ENCODE measurements around the gene ENAH. TPM values are rescaled to one million over a fixed set of nuclear protein-coding genes. Genes with fewer than 3 reads are reported as not detected.

ENAH gene
- polyA plus RNA-seq, 2 donors, result 6.7 to 6.9 TPM

- Histone ChIP-seq H3K36me3 (ENCODE audit: control insufficient read depth in 2 of 2, insufficient read depth in 2 of 2, low read length in 1 of 2) (no peaks in the 10 kb centered on the region), H3K9me3 (ENCODE audit: control insufficient read depth in 2 of 2, insufficient read depth in 1 of 2, low read depth in 1 of 2, low read length in 1 of 2) (no peaks in the 10 kb centered on the region), H3K27ac (ENCODE audit: low read depth in 2 of 2, low read length in 1 of 2) (peak overlapping the region in 1 of 2 donors; percentile 12), H3K4me3 (ENCODE audit: low read depth in 1 of 2, low read length in 2 of 2) (no peak overlapping the region), H3K4me1 (ENCODE audit: control insufficient read depth in 2 of 2, insufficient read depth in 2 of 2, low read length in 1 of 2) (no peaks in the 10 kb centered on the region), H3K27me3 (ENCODE audit: control insufficient read depth in 1 of 2, insufficient read depth in 2 of 2, low read length in 2 of 2) (no peaks in the 10 kb centered on the region)
- 74 to 75% methylated on average over 3 of the region's 3 CpGs for WGBS, 2 donors
Measured at GRCh38 chr1:225613006-225613405, 39.9 kb downstream of the ENAH start.

GRCh38 chr1:225612287-225612686, 40.6 kb downstream of the ENAH start:
- no peaks in the 10 kb centered on the region for H3K27me3 ChIP-seq (ENCODE audit: control insufficient read depth in 1 of 2, insufficient read depth in 2 of 2, low read length in 2 of 2)
- no peaks in the 10 kb centered on the region for H3K4me1 ChIP-seq (ENCODE audit: control insufficient read depth in 2 of 2, insufficient read depth in 2 of 2, low read length in 1 of 2)
- H3K4me3 ChIP-seq (ENCODE audit: low read depth in 1 of 2, low read length in 2 of 2), result no peak overlapping the region
- no peaks in the 10 kb centered on the region for H3K36me3 ChIP-seq (ENCODE audit: control insufficient read depth in 2 of 2, insufficient read depth in 2 of 2, low read length in 1 of 2)
- H3K27ac ChIP-seq (ENCODE audit: low read depth in 2 of 2, low read length in 1 of 2), result peak overlapping the region in 1 of 2 donors; percentile 59
- H3K9me3 ChIP-seq (ENCODE audit: control insufficient read depth in 2 of 2, insufficient read depth in 1 of 2, low read depth in 1 of 2, low read length in 1 of 2), result no peaks in the 10 kb centered on the region

- WGBS, 2 donors, result 54 to 68% methylated on average over 7 of the region's 7 CpGs
- Histone ChIP-seq H3K4me1 (ENCODE audit: control insufficient read depth in 2 of 2, insufficient read depth in 2 of 2, low read length in 1 of 2) (no peaks in the 10 kb centered on the region), H3K9me3 (ENCODE audit: control insufficient read depth in 2 of 2, insufficient read depth in 1 of 2, low read depth in 1 of 2, low read length in 1 of 2) (no peaks in the 10 kb centered on the region), H3K4me3 (ENCODE audit: low read depth in 1 of 2, low read length in 2 of 2) (no peak overlapping the region), H3K27ac (ENCODE audit: low read depth in 2 of 2, low read length in 1 of 2) (peak overlapping the region in 1 of 2 donors; percentile 59), H3K27me3 (ENCODE audit: control insufficient read depth in 1 of 2, insufficient read depth in 2 of 2, low read length in 2 of 2) (no peaks in the 10 kb centered on the region), H3K36me3 (ENCODE audit: control insufficient read depth in 2 of 2, insufficient read depth in 2 of 2, low read length in 1 of 2) (no peaks in the 10 kb centered on the region)
Measured at GRCh38 chr1:225611537-225612223, 41.2 kb downstream of the ENAH start.

- Histone ChIP-seq H3K9me3 (ENCODE audit: control insufficient read depth in 2 of 2, insufficient read depth in 1 of 2, low read depth in 1 of 2, low read length in 1 of 2) (no peaks in the 10 kb centered on the region), H3K27me3 (ENCODE audit: control insufficient read depth in 1 of 2, insufficient read depth in 2 of 2, low read length in 2 of 2) (no peaks in the 10 kb centered on the region), H3K4me1 (ENCODE audit: control insufficient read depth in 2 of 2, insufficient read depth in 2 of 2, low read length in 1 of 2) (no peaks in the 10 kb centered on the region), H3K36me3 (ENCODE audit: control insufficient read depth in 2 of 2, insufficient read depth in 2 of 2, low read length in 1 of 2) (no peaks in the 10 kb centered on the region), H3K27ac (ENCODE audit: low read depth in 2 of 2, low read length in 1 of 2) (peak overlapping the region in 1 of 2 donors; percentile 8), H3K4me3 (ENCODE audit: low read depth in 1 of 2, low read length in 2 of 2) (no peak overlapping the region)
- 82 to 83% methylated on average over 5 of the region's 5 CpGs for WGBS, 2 donors
Measured at GRCh38 chr1:225610539-225610938, 42.4 kb downstream of the ENAH start.

- no peaks in the 10 kb centered on the region for H3K36me3 ChIP-seq (ENCODE audit: control insufficient read depth in 2 of 2, insufficient read depth in 2 of 2, low read length in 1 of 2)
- no peaks in the 10 kb centered on the region for H3K9me3 ChIP-seq (ENCODE audit: control insufficient read depth in 2 of 2, insufficient read depth in 1 of 2, low read depth in 1 of 2, low read length in 1 of 2)
- 90% methylated on average over 14 of the region's 14 CpGs for WGBS, 2 donors
- H3K27me3 ChIP-seq (ENCODE audit: control insufficient read depth in 1 of 2, insufficient read depth in 2 of 2, low read length in 2 of 2), result no peaks in the 10 kb centered on the region
- no peak overlapping the region for H3K4me3 ChIP-seq (ENCODE audit: low read depth in 1 of 2, low read length in 2 of 2)
- H3K27ac ChIP-seq (ENCODE audit: low read depth in 2 of 2, low read length in 1 of 2), result no peak overlapping the region
- H3K4me1 ChIP-seq (ENCODE audit: control insufficient read depth in 2 of 2, insufficient read depth in 2 of 2, low read length in 1 of 2), result no peaks in the 10 kb centered on the region
Measured at GRCh38 chr1:225608014-225608796, 44.7 kb downstream of the ENAH start.

- WGBS, 2 donors, result 81 to 84% methylated on average over 3 of the region's 3 CpGs
- Histone ChIP-seq H3K4me1 (ENCODE audit: control insufficient read depth in 2 of 2, insufficient read depth in 2 of 2, low read length in 1 of 2) (no peaks in the 10 kb centered on the region), H3K27ac (ENCODE audit: low read depth in 2 of 2, low read length in 1 of 2) (no peak overlapping the region), H3K27me3 (ENCODE audit: control insufficient read depth in 1 of 2, insufficient read depth in 2 of 2, low read length in 2 of 2) (no peaks in the 10 kb centered on the region), H3K9me3 (ENCODE audit: control insufficient read depth in 2 of 2, insufficient read depth in 1 of 2, low read depth in 1 of 2, low read length in 1 of 2) (no peaks in the 10 kb centered on the region), H3K36me3 (ENCODE audit: control insufficient read depth in 2 of 2, insufficient read depth in 2 of 2, low read length in 1 of 2) (no peaks in the 10 kb centered on the region), H3K4me3 (ENCODE audit: low read depth in 1 of 2, low read length in 2 of 2) (no peak overlapping the region)
Measured at GRCh38 chr1:225607355-225607754, 45.6 kb downstream of the ENAH start.

GRCh38 chr1:225603538-225604354, 49.2 kb downstream of the ENAH start:
- H3K4me3 ChIP-seq (ENCODE audit: low read depth in 1 of 2, low read length in 2 of 2), result no peak overlapping the region
- H3K36me3 ChIP-seq (ENCODE audit: control insufficient read depth in 2 of 2, insufficient read depth in 2 of 2, low read length in 1 of 2), result no peaks in the 10 kb centered on the region
- no peaks in the 10 kb centered on the region for H3K27me3 ChIP-seq (ENCODE audit: control insufficient read depth in 1 of 2, insufficient read depth in 2 of 2, low read length in 2 of 2)
- no peak overlapping the region for H3K27ac ChIP-seq (ENCODE audit: low read depth in 2 of 2, low read length in 1 of 2)
- H3K9me3 ChIP-seq (ENCODE audit: control insufficient read depth in 2 of 2, insufficient read depth in 1 of 2, low read depth in 1 of 2, low read length in 1 of 2), result no peaks in the 10 kb centered on the region
- no peaks in the 10 kb centered on the region for H3K4me1 ChIP-seq (ENCODE audit: control insufficient read depth in 2 of 2, insufficient read depth in 2 of 2, low read length in 1 of 2)

- Histone ChIP-seq H3K4me1 (ENCODE audit: control insufficient read depth in 2 of 2, insufficient read depth in 2 of 2, low read length in 1 of 2) (no peaks in the 10 kb centered on the region), H3K27ac (ENCODE audit: low read depth in 2 of 2, low read length in 1 of 2) (no peak overlapping the region), H3K36me3 (ENCODE audit: control insufficient read depth in 2 of 2, insufficient read depth in 2 of 2, low read length in 1 of 2) (no peaks in the 10 kb centered on the region), H3K4me3 (ENCODE audit: low read depth in 1 of 2, low read length in 2 of 2) (no peak overlapping the region), H3K27me3 (ENCODE audit: control insufficient read depth in 1 of 2, insufficient read depth in 2 of 2, low read length in 2 of 2) (no peaks in the 10 kb centered on the region), H3K9me3 (ENCODE audit: control insufficient read depth in 2 of 2, insufficient read depth in 1 of 2, low read depth in 1 of 2, low read length in 1 of 2) (no peaks in the 10 kb centered on the region)
- WGBS, 2 donors, result 19 to 22% methylated on average over 1 of the region's 1 CpG
Measured at GRCh38 chr1:225602590-225603206, 50.2 kb downstream of the ENAH start.

GRCh38 chr1:225601902-225602589, 50.9 kb downstream of the ENAH start:
- no peaks in the 10 kb centered on the region for H3K9me3 ChIP-seq (ENCODE audit: control insufficient read depth in 2 of 2, insufficient read depth in 1 of 2, low read depth in 1 of 2, low read length in 1 of 2)
- 55 to 80% methylated on average over 3 of the region's 3 CpGs for WGBS, 2 donors
- H3K4me3 ChIP-seq (ENCODE audit: low read depth in 1 of 2, low read length in 2 of 2), result no peak overlapping the region
- no peaks in the 10 kb centered on the region for H3K4me1 ChIP-seq (ENCODE audit: control insufficient read depth in 2 of 2, insufficient read depth in 2 of 2, low read length in 1 of 2)
- no peak overlapping the region for H3K27ac ChIP-seq (ENCODE audit: low read depth in 2 of 2, low read length in 1 of 2)
- no peaks in the 10 kb centered on the region for H3K27me3 ChIP-seq (ENCODE audit: control insufficient read depth in 1 of 2, insufficient read depth in 2 of 2, low read length in 2 of 2)
- H3K36me3 ChIP-seq (ENCODE audit: control insufficient read depth in 2 of 2, insufficient read depth in 2 of 2, low read length in 1 of 2), result no peaks in the 10 kb centered on the region

Measured in esophagus (tissue), 2 donors.